ENCODE data around the gene GCLM.

GRCh38 chr1:93899543-93900207 lies 9.6 kb downstream of the GCLM start:
- no peak for TF ChIP-seq POLR2A (IDR thresholded peaks at IDR 0.05)
- no peak for TF ChIP-seq CTCF (IDR thresholded peaks at IDR 0.05)

Data from stomach (tissue), 4 donors.